ENCODE data around the gene ZCCHC14.
A peak's percentile ranks its signal among the peaks of the same experiment; 100 is the strongest.

Gene ZCCHC14

DNA sequence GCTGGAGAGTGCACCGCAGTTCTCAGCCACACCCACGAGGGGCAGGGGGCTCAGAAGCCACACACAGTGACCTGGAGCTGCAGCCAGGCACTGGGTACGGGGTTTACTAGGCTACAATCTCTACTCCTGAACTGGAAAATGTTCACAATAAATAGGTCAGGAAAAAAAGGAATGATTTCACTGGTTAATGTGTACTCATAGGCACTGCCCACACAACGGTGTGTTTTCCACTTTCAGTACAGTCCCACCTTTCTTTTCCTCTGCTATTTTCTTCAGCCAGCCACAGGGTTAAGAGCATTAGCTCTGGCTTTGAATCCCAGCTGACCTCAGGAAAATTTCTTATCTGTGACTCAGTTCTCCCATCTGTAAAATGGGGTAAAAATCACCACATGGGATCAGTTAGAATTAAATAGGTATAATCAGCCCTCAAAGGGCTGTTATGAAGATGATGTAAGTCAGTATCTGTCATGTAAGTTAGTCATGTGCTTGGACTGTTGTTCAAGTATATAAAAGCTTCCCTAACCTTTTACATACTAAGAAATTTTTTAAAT is 35.7 kb downstream of the ZCCHC14 start:
- DNase-seq (ENCODE audit: low spot score): no peak

DNA sequence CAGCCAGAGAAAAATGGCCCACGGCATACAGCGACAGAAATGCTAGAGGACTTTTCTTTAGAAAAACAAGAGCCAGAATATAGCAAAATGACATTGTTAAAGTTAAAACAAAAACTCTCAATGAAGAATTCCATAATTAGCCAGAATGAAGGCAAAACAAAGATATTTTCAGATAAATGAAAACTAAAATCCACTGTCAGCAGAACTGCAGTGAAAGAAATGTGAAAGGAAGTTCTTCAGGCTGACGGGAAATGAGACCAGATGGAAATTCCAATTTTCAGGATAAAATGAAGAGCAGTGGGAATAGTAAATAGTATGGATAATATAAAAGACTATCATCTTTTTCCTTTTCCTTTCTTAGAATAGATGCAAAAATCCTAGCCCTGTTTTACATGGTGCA is 38.4 kb downstream of the ZCCHC14 start:
- no peak for DNase-seq (ENCODE audit: low spot score)

DNA sequence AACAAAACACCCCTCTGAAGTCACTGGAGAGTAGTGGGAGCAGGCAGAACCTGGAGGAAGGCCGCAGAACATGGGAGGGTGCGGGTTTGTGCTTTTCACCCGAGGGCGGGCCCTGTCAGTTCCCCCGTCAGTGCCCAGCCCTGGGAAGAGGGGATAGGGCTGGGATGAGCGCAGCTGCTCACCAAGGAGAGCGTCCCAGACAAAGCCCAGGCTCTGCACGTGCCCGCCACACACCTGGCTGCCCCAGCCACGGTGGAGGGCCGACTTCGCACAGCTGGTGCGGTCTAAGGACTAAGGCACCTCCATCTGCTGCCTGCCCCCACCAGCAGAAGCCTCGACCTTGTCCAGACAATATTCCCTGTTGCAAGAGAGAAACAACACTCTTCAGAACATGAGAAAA is 39.5 kb downstream of the ZCCHC14 start:
- DNase-seq (ENCODE audit: low spot score): no peak

DNA sequence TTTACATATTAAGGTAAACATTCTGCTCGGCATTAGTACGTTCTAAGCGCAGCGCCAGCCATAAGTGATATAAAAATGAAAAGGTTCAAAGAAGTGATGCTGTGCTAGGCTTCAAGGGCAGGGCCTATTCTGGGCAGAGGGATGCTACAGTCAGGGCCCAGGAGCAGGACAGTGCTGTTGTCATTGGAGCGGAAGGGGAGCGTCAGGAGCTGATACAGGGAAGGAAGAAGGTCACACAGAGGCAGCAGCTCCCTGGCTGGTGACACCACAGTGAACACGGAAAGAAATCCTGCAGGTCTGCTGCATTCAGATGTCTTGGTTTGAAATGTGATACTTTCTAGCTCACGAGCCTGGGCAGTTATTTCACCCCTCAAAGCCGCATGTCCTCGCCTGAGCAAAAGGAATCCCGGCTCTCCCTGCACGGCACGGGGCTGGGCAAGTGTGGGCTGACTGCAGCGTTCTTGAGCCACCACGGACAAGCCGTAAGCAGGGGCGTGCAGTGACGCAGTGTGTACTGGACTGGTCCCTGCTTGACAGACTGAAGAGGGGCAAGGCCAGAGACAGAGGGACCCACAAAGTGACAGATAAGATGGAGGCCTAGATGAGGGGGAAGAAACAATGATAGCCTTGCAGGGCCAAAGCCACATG is 41.1 kb downstream of the ZCCHC14 start:
- DNase-seq (ENCODE audit: low spot score): no peak

DNA sequence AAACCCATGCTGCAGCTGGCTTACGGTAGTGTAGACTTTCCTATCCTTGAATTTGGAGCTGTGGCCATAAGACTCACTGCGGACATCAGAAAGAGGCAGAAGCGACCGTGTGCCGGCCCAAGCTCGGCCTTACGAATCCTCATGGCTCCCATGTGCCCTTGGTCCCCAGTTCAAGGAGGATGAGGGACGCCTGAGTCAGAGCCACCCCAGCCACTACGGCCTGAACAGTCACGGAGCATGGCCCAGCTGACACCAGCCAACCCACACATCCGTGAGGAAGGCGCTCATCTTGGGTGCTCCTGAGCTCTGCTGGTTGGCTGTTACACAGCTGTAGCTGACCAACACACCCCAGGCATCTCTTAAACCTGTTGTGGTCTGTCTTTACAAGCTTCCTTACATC is 44.0 kb downstream of the ZCCHC14 start:
- no peak for DNase-seq (ENCODE audit: low spot score)

DNA sequence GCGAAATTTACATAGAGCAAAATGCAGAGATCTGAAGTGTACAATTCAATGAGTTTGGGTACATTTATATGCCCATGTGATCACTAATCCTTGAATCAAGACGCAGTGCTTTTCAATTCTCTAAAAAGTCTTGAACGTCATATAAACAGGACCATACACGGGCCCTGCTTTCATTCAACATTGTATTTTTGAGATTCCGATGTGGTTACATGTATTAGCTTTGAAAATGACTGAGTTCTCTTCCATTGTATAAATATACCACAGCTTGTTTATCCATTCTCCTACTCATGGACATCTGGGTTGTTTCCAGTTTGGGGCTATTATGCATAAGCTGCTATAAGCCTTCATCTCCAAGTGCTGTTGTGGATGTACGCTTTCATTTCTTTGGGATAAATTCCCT is 45.5 kb downstream of the ZCCHC14 start:
- no peak for DNase-seq (ENCODE audit: low spot score)

DNA sequence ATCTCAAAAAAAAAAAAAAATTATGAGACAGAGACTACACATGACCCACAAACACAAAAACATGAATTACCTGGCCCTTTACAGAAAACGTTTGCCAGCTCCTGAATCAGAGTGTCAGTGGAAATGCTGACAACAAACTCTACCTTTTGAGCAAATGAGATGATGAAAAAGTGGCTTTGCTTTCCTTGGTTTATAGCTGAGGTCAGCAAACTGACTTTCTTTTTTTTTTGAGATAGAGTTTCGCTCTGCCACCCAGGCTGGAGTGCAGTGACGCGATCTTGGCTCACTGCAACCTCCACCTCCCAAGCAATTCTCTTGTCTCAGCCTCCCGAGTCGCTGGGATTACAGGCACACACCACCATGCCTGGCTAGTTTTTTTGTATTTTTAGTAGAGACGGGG is 46.3 kb downstream of the ZCCHC14 start:
- DNase-seq (ENCODE audit: low spot score): no peak

DNA sequence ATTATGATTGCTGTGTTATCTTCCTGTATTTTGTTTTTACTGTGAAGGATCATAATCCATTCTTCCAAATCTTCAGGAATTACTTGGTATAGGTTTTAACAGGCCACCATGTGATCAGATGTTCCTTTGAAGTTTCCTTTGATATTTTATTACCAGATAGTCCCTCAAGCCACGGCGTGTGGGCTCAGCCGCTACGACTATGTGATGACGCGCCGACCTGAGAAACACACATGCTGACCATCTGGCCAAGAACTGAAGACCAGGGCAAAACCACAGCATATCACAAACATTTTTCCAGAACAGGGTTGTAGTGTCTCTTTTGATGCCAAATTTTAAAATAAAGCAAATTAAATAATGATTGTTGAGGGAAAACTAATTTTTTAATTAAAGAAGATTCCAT is 47.3 kb downstream of the ZCCHC14 start:
- no peak for DNase-seq (ENCODE audit: low spot score)

DNA sequence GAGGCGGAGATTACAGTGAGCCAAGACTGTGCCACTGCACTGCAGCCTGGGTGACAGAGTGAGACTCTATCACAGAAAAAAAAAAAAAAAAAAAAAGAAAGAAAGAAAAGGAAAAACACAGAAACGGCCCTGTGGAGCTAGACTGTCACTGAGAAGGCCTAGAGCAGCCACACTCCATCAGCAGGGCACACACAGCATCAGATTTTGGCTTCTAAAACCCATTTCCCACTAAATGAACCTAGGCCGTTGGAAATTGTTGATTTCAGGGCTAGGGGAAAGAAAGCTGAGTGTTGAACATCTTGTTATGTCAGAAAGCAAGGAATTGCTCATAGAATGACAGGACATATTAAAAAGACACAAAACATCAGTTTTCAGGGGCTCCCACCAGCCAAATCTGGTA is 48.9 kb downstream of the ZCCHC14 start:
- no peak for DNase-seq (ENCODE audit: low spot score)

DNA sequence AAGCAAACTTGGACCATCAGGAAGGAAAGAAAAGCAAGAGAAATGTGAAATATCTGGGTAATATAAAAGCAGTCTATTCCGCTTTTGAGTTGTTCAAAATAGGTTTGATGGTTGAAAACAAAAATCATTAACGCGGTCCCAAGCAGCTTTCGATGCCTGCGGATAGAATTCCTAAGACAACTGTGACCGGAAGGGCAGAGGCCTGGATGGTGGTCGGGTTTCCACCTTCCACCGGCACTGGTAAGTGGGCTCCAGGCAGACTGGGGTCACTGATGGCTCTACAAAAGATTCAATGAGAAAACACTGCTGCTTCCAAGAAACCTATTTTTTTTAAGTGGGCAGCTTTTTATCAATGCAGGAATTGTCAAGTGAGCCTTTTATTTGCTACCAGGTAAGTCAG is 49.8 kb downstream of the ZCCHC14 start:
- DNase-seq (ENCODE audit: low spot score): no peak

DNA sequence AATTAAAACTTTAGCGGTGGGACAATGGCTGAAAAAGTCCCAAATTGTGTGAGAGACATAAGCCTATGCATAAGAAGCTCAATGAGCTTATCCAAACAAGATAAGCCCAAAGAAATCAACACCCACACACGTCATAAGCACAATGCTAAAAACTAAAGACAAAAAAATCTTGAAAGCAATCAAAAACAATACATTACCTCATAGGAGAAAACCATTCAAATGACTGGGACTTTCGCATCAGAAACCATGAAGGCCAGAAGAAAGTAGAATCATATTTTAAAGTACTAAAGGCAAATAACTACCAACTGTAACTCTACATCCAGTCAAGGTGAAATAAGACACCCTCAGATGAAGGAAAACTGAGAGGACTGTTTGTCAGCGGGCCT is 50.2 kb downstream of the ZCCHC14 start:
- no peak for DNase-seq (ENCODE audit: low spot score)

DNA sequence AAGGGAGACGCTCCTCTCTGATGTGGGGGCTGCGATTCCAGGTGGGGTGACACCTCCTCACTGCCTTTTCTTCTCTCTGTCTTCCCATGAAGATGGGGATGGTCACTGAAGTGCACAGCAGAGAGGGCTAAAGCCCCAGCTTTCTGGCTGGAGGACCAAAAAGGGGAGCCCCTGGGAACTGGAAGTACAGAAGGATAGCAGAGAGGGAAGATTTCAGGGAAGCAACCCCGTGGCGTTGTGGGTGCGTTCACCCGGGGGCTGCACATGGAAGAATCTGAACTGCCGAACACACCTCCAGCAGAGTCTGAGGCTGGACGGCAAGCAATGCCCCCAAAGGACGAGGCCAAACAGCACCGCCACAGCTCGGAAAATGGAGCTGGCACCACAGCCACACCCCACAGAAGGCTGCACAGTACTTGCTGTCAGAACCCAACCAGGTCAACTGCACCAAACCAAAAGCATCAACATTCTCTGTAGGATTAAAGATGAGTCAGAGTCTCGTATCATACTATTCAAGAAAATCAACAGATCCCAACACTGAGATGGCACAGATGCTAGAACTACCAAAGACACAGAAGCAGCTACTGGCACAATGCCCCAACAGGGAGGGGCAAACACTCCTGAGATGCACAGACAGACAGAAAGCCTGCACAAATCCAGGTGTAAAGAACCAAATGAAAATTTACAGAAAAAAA is 50.8 kb downstream of the ZCCHC14 start:
- DNase-seq (ENCODE audit: low spot score): no peak

DNA sequence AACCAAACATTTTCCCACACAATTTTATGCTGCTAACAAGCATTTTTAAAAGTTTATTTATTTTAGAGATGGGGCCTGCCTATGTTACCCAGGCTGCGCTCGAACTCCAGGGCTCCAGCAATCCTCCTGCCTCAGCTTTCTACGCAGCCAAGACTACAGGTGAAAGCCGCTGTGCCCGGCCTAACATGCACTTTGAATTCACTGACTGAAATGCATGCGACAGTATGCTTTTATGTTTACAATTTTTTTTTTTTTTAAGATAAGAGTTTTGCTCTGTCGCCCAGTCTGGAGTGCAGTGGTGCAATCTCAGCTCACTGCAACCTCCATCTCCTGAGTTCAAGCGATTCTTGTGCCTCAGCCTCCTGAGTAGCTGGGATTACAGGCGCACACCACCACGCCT is 52.9 kb downstream of the ZCCHC14 start:
- DNase-seq (ENCODE audit: low spot score): no peak

DNA sequence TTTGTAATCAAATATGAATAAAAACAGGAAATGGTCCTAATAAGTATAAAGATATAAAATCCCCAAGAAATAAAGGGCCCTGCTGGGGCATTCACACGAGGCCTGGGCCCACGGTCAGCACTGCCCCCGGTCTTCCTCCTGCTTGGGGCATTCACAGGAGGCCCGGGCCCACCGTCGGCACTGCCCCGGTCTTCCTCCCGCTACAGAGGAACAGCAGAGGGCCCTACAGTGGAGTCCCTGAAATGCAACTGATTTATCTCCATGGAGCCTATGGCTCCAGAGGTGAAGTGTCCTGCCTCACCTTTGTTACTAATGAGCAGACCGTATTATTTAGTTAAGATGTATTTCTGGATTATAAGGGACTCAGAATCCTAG is 54.2 kb downstream of the ZCCHC14 start:
- DNase-seq (ENCODE audit: low spot score): peak; percentile 18

DNA sequence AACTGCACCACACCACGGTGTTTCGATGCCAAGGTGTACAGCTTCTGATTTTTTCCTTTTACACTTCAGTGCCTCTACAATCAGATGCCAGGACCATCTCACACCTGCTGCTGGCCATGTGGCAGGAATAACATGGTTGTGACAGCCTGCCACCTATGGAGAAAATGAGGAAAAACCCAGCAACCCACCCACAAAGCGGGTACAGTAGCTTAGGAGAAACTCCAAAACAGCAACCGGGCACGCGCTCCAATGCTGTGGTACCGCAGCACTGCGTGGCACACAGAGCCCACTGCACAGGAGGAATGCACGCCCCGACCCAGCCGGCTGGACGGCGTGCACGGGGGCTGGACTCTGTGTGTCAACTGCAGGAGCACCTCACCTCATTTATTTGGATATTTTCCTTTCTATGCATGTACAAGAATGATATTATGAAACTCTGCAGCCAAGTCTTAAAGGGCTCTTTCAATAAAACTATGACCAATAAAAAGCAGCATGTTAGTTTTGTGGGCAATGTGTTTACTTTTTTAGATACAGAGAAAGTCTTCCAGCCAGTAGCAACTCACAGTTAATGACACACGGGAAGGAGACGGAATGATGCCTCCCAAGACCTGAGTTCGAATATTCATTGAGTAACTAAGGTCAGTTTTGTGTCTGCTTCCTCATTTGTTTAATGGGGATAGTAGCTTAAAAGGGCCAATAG is 54.8 kb downstream of the ZCCHC14 start:
- peak; percentile 41 for DNase-seq (ENCODE audit: low spot score)

DNA sequence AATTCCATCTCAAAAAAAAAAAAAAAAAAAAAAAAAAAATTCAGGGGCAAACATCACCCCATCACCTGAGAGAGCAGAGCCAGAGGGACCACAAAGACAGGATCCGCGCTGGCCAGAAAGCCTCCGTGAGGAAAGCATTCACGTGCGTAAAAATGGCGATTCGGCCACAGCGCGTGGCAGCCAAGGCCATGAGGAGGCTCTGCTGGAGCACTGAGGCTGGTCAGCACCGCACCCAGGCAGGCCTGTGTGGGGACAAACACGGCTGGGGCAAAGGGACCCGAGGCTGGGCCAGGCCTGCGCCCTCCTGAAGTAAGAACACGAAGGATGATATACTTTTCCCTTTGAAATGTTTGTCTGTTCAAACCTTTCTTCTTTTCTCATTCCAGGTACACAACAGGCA is 55.5 kb downstream of the ZCCHC14 start:
- DNase-seq (ENCODE audit: low spot score): peak; percentile 24

DNA sequence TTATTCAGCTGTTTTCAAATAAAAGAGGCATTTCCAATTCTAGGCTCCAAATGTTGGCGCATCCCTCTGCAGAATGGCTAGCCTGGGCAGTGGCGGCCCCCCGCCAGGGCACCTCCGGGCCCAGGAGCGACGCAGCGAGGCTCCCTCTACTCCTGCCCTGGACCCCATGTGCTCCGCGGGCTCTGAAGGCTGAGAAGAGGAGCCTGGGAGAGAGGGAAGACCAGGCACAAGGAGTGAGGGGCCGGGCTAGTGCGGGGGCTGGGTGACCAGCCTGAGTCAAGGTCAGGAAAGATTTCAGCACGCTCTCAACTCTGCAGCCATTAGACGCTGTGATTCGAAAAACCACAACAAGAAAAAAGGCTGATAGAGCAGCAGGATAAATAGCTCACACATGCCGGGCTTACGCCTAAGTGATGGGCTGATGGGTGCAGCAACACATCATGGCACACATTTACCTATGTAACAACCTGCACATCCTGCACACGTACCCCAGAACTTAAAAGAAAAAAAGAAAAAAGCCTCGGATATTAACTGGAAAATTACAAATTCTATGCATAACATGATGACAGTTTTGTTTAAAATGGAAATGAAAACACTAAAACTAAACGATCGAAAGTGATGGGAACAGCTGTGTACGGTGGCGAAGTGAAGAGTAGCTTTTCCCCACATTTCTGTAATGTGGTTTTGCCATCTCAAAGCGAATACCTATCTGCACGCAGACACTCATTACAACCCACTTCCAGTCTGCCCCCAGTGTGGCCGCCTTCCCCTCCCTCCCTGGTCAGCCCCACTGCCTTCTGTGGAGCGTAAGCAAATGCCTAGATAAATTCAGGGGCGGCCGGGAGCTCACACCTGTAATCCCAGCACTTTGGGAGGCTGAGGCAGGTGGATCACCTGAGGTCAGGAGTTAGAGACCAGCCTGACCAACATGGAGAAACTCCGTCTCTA is 56.3 kb downstream of the ZCCHC14 start:
- no peak for DNase-seq (ENCODE audit: low spot score)

DNA sequence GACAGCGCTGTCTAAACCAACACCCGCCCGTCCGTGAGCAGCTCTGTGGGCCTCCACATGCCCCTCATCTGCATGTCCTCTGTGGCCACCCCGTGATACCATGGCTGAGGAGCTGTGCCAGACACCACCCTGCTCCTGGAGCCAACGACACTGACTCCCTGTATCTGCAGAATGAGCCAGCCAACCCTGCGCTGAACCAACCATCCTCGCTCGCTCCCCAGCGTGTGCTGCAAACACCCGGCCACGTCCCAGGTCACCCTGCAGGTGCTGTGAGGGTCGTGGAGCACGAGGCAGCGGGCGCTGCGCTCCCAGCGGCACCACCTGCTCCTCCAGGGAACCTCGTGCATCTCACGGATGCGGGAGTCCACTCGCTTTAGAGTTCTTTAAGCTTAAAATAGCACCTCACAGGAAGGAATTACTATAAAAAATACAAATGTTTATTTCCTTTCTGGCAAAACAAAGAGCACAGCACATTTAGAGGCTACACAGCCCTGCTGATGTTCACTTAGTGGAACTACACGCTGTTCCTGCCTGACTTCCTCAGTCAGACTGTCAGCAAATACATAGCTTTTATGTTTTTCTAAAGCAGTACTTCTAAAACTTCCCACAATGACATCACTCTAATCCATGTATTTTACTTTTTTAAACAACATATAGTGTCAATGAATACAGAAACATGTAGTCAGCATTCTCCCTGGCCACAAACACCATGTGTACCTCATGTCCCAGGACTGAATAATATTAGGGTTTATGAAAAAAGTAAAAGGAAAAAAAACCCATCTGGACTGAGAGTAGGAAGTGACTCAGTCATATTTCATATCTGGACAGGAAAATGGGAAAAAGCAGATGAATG is 57.2 kb downstream of the ZCCHC14 start:
- no peak for DNase-seq (ENCODE audit: low spot score)

DNA sequence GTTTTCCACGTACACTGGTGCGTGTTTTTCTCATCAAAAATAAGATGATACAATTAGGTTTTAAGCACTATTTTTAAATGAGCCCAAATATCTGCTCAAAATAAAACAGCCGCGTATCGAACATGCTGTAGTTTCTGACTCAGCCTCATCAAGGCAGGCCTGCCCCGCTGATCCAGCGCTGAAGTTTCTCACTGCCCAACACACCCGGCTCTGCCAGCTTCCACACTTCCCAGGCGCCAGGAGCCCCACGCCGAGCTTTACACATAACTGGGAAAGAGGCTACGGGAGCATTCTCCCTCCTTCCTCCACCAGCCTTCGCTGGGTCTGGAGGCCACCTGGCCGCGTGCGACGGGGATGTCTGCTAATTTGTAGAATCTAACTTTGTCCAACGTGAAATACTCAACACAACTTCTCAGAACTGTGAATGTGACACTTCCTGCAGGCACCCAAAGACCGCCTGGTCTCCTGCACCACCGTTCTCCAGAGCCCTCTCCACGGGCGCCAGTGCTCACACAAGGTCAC is 58.6 kb downstream of the ZCCHC14 start:
- no peak for DNase-seq (ENCODE audit: low spot score)

DNA sequence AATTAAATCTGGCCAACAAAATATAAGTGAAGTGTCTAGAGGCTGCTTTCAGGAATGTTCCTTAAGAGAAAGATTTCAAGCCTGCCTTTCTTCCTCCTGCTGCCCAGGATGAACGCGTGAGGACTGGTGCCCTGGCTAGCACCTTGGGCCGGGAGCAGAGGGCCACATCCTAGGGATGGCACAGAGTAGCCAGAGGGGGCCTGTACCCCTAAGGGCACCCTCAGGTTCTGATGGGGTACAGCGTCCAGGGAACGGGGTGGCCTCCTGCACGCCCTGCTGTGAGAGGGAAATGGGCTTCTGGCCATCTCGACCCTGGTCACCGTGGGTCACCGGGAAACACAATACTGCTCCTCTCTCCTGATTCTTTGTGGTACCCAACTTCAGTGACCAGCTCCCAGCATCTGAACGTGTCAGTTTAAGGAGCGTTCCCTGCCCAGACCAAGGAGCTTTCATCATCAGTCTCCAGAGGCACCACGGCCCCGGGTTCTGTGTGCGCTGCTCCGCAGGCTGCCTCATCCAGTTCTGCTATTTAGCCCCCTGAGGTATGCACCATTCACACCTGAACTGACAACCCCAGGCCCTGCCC is 60.4 kb downstream of the ZCCHC14 start:
- DNase-seq (ENCODE audit: low spot score): peak; percentile 8

DNA sequence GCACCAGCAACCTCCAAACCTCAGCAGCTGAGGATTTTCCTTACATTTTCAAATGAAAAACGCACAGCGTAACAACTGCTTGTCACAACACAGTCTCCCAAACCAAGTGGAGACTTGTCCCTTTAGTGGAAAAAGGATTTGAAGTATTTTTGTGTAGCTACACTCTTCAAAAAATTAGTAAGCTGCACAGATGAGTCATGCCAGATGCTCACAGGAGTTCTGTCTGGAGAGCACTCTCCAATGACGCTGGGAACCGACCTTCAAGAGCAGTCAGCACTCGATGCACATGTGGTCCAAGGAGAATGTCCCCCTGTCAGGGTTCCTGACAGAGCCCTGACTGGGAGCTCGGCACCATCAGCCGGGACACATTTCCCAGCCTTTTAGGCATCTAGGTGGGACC is 60.9 kb downstream of the ZCCHC14 start:
- DNase-seq (ENCODE audit: low spot score): no peak

Data from D341Med (cell line).